Keratinocyte (primary cell): ENCODE measurements around the gene STPG2.

ENCODE experiments used
- EZH2 ChIP-seq: IDR thresholded peaks from one replicate; pipeline ENCODE4 v1.6.1; 2012; ENCODE audit warnings: inconsistent platforms, mild to moderate bottlenecking, low read length, moderate library complexity
- TF ChIP-seq, protein P1 (sequence below), 3 experiments: IDR thresholded peaks in 1 of 3; conservative IDR thresholded peaks in 1 of 3; optimal IDR thresholded peaks in 1 of 3; 2 replicates in 2 of 3; 3 replicates in 1 of 3; pipeline versions ENCODE3 to v1.5.1; 2011; ENCODE audit warnings: low read length in 3 of 3, mild to moderate bottlenecking in 3 of 3, moderate library complexity in 2 of 3, control low read depth in 1 of 3, inconsistent platforms in 1 of 3; ENCODE audit not compliant: insufficient read depth in 2 of 3; ENCODE audit errors: extremely low read depth in 1 of 3

DNA sequence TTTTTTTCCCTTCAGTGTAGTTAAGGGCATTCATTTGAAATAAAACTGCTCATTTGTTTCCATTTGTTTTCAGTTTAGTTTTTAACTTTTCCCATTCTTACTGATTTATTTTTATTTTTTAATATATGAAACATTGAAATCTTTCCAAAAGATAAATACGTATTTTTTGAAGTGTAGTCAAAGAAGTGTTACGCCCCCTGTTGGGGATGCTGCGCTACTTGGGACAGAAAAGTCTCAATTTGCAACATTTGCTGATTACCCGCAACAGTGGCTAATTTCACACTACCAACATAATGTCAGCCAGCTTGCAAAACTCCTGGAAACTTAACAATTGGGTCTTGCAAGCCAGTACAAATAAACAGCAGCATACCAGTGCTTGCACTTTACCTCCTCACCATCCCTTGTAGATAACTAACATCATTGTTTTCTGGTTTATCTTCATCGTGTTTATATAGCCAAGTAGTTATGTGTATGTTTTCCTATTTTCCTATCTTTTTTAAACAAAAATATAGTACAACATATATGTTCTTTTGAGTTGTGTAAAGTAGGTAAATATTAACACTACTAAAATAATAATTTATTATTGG lies 158.6 kb downstream of the STPG2 start:
- TF ChIP-seq, protein P1, sequence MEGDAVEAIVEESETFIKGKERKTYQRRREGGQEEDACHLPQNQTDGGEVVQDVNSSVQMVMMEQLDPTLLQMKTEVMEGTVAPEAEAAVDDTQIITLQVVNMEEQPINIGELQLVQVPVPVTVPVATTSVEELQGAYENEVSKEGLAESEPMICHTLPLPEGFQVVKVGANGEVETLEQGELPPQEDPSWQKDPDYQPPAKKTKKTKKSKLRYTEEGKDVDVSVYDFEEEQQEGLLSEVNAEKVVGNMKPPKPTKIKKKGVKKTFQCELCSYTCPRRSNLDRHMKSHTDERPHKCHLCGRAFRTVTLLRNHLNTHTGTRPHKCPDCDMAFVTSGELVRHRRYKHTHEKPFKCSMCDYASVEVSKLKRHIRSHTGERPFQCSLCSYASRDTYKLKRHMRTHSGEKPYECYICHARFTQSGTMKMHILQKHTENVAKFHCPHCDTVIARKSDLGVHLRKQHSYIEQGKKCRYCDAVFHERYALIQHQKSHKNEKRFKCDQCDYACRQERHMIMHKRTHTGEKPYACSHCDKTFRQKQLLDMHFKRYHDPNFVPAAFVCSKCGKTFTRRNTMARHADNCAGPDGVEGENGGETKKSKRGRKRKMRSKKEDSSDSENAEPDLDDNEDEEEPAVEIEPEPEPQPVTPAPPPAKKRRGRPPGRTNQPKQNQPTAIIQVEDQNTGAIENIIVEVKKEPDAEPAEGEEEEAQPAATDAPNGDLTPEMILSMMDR (optimal IDR thresholded peaks at IDR 0.05 in 1 of 3, IDR thresholded peaks at IDR 0.05 in 1 of 3, conservative IDR thresholded peaks at IDR 0.05 in 1 of 3; ENCODE audit: extremely low read depth in 1 of 3, insufficient read depth in 2 of 3, low read length in 3 of 3): peak; percentile 31 to 51 (median 31)
- no peak for TF ChIP-seq EZH2
